ENCODE measurements around the gene CELF4. TPM values are rescaled to one million over a fixed set of nuclear protein-coding genes. Genes with fewer than 3 reads are reported as not detected.

Gene CELF4
- total and polyA plus RNA-seq, 7 donors = 0.60 to 5.0 (median 1.8) TPM; not detected in 1

GRCh38 chr18:37332219-37332618, 233.4 kb downstream of the CELF4 start:
- no peak for DNase-seq
- Histone ChIP-seq H3K27ac (no peak overlapping the region), H3K4me3 (no peak overlapping the region), H3K36me3 (no peaks in the 10 kb centered on the region), H3K9me3 (no peaks in the 10 kb centered on the region), H3K4me1 (no peaks in the 10 kb centered on the region), H3K27me3 (no peaks in the 10 kb centered on the region)
- 83% methylated on average over 8 of the region's 8 CpGs for WGBS, 2 donors
- intact Hi-C loops (cut with DNase I) = no loop called here
- TF ChIP-seq EP300 (IDR thresholded peaks at IDR 0.05) (no peak), POLR2AphosphoS5 (IDR thresholded peaks at IDR 0.05) (no peak)

GRCh38 chr18:37330173-37330572, 235.4 kb downstream of the CELF4 start:
- no peak overlapping the region for H3K27ac ChIP-seq
- intact Hi-C loops (cut with DNase I) = no loop called here
- H3K27me3 ChIP-seq = no peaks in the 10 kb centered on the region
- no peaks in the 10 kb centered on the region for H3K36me3 ChIP-seq
- H3K4me1 ChIP-seq = no peaks in the 10 kb centered on the region
- H3K4me3 ChIP-seq = no peak overlapping the region
- TF ChIP-seq POLR2AphosphoS5 (IDR thresholded peaks at IDR 0.05) (no peak), EP300 (IDR thresholded peaks at IDR 0.05) (no peak), CTCF (IDR thresholded peaks at IDR 0.05) (no peak)
- H3K9me3 ChIP-seq = no peaks in the 10 kb centered on the region
- no peak for DNase-seq
- 71 to 85% methylated on average over 7 of the region's 7 CpGs for WGBS, 2 donors

GRCh38 chr18:37328946-37329719, 236.5 kb downstream of the CELF4 start:
- no peak for DNase-seq
- no peaks in the 10 kb centered on the region for H3K27me3 ChIP-seq
- intact Hi-C loops (cut with DNase I) = no loop called here
- no peak overlapping the region for H3K4me3 ChIP-seq
- WGBS, 2 donors = 67 to 82% methylated on average over 7 of the region's 7 CpGs
- H3K36me3 ChIP-seq = no peaks in the 10 kb centered on the region
- no peaks in the 10 kb centered on the region for H3K4me1 ChIP-seq
- no peak overlapping the region for H3K27ac ChIP-seq
- no peak for TF ChIP-seq EP300 (IDR thresholded peaks at IDR 0.05)
- H3K9me3 ChIP-seq = no peaks in the 10 kb centered on the region

GRCh38 chr18:37327063-37327577, 238.5 kb downstream of the CELF4 start:
- H3K27me3 ChIP-seq = peaks cover 0 to 7% (median 0%) of the 10 kb centered on the region in 3 donors
- H3K36me3 ChIP-seq = no peaks in the 10 kb centered on the region
- H3K4me3 ChIP-seq = no peak overlapping the region
- no peak for TF ChIP-seq EP300 (IDR thresholded peaks at IDR 0.05)
- no peak for TF ChIP-seq CTCF (IDR thresholded peaks at IDR 0.05)
- TF ChIP-seq POLR2AphosphoS5 (IDR thresholded peaks at IDR 0.05) = no peak
- TF ChIP-seq POLR2A (IDR thresholded peaks at IDR 0.05) = no peak
- H3K9me3 ChIP-seq = no peaks in the 10 kb centered on the region
- intact Hi-C loops (cut with DNase I) = no loop called here
- 64 to 77% methylated on average over 6 of the region's 6 CpGs for WGBS, 2 donors
- no peak overlapping the region for H3K27ac ChIP-seq
- DNase-seq = no peak
- no peaks in the 10 kb centered on the region for H3K4me1 ChIP-seq

- H3K4me3 ChIP-seq = no peak overlapping the region
- WGBS, 2 donors = 39 to 57% methylated on average over 15 of the region's 15 CpGs
- no peak overlapping the region for H3K27ac ChIP-seq
Measured at GRCh38 chr18:37322492-37323035, 243.0 kb downstream of the CELF4 start.

More at GRCh38 chr18:37322492-37323035, 243.0 kb downstream of the CELF4 start:
- TF ChIP-seq POLR2AphosphoS5 (IDR thresholded peaks at IDR 0.05) (no peak), EP300 (IDR thresholded peaks at IDR 0.05) (no peak), CTCF (IDR thresholded peaks at IDR 0.05) (peak in 3 of 4 experiments; percentile 16 to 53 (median 46))
- intact Hi-C loops (cut with DNase I) = no loop called here
- peaks cover 0 to 13% (median 0%) of the 10 kb centered on the region in 3 donors for H3K27me3 ChIP-seq
- no peak for DNase-seq
- no peaks in the 10 kb centered on the region for H3K36me3 ChIP-seq
- no peaks in the 10 kb centered on the region for H3K4me1 ChIP-seq
- no peaks in the 10 kb centered on the region for H3K9me3 ChIP-seq
